NCI-H1694 treated with DMSO at 0.1 percent for 48 hours (cell line): ENCODE results near the gene TAAR1.
"Not testable (repeated sequence)": the region's sequence is repeated elsewhere in the genome, so short reads cannot be mapped to it uniquely, and the experiment has no call there.

ENCODE experiments used
- DNase-seq: peaks from one replicate; lab custom pipeline; 2025; lab: John Stamatoyannopoulos, UW

TAAR1 gene, protein sequence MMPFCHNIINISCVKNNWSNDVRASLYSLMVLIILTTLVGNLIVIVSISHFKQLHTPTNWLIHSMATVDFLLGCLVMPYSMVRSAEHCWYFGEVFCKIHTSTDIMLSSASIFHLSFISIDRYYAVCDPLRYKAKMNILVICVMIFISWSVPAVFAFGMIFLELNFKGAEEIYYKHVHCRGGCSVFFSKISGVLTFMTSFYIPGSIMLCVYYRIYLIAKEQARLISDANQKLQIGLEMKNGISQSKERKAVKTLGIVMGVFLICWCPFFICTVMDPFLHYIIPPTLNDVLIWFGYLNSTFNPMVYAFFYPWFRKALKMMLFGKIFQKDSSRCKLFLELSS

DNA sequence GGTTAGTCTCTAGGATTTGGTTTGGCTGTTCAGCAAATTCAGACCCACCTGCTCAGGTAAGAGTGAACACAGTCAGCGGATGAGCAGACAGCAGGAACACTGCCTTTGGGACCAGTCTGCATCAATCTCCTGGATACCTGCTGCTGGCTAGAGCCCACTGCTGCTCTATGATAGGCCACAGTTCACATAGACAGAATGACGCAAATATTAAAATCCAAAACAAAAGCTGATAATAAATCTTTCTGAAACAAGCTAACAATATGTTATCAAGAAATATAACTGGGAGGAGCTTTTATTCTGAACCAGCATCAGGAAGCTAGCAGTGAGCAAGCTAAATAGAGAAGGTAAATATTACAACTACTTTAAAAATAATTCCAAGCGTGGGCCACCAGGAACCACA is at the start of gene TAAR1:
TAAR1 (minus strand) TSS at position 101 of the 400 bp plus-strand sequence. CDS start 13,179 bp downstream, outside the sequence.
- no peak for DNase-seq

DNA sequence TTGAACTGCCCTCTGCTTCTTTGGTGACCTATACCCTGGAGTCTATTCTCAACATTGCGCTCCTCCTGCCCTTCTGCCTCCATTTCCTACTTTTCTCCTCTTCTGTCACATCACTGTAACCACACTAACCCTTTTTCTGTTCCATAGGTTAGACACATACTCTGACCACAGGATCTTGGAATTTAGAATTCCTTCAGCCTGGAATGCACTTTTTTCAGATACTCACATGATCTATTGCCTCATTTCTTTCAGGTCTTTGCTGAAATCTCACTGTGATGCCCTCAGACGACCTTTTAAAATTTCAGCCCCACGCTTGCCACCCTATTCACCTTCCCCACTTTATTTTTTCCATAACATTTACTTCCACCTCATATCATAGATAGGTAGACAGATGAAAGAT is 49.8 kb upstream of the TAAR1 start:
- DNase-seq: no peak

DNA sequence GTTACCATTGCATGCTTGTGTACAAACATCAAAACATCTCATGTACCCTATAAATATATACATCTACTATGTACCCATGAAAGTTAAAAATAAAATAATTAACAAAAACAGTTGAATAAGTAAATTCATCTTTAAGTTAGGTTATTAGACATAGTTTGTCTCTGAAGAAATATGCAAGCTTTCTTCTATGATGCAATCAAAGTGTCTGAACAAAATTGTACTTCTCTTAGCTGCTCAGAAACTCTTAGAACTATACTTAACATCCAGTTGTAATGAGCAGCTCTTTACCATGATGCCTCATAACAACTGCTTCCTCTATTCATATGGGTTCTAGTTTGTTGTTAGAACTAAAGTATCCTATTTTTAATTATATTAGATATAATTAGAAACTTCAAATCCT is 49.0 kb upstream of the TAAR1 start:
- no peak for DNase-seq

DNA sequence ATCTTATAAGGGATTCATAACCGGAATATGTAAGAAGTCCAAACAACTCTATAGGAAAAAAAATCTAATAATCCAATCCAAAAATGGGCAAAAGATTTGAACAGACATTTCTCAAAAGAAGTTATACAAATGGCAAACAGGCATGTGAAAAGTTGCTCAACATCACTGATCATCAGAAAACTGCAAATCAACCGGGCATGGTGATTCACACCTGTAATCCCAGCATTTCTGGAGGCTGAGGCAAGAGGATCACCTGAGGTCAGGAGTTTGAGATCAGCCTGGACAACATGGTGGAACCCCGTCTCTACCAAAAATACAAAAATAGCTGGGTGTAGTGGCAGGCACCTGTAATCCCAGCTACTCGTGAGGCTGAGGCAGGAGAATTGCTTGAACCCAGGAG is 47.8 kb upstream of the TAAR1 start:
- not testable (repeated sequence) for DNase-seq

DNA sequence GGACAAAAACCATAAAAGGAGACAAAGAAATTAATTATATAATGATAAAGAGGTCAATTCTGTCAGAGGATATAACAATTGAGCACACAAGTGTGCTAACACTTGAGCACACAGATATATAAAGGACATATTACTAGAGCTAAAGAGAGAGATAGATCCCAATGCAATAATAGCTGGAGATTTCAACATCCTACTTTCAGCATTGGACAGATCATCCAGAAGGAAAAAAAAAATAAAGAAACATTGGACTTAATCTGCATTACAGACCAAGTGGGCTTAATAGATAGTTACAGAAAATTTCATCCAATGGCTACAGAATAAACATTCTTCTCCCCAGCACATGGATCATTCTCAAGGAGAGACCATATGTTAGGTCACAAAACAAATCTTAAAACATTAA is 45.0 kb upstream of the TAAR1 start:
- no peak for DNase-seq

DNA sequence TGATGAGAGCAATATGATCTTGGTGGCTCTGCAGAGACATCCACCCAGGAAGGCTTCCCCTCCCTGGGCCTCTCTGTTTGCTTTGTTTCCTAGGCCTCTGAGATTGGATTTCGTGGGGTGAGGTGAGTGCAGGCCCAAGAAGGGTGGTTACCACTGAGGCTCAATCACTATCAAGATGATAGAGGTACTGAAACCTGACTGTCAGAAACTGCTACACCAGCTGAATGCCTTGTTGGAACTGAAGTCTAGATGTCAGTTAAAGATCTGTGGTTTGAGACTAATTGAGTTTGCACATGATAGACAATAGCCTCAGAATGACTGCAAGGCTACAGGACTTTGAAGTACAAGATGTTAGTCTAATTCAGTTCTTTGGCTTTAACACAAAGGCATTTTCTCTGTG is 39.6 kb upstream of the TAAR1 start:
- no peak for DNase-seq

DNA sequence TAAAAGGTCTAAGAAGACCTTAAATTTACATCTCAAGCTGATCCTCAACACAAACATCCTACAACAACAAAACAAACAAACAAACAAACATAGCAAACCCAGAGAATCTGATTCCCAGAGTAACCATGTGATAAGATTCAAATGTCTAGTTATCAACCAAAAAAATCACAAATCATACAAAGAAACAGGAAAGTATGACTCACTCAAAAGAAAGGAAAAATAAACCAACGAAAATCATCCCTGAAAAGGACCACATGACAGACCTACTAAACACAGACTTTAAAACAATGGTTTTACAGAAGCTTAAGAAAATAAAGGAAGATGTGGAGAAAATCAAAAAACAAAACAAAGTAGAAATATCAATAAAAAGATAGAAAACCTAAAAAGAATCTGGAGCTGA is 36.8 kb upstream of the TAAR1 start:
- DNase-seq: no peak

DNA sequence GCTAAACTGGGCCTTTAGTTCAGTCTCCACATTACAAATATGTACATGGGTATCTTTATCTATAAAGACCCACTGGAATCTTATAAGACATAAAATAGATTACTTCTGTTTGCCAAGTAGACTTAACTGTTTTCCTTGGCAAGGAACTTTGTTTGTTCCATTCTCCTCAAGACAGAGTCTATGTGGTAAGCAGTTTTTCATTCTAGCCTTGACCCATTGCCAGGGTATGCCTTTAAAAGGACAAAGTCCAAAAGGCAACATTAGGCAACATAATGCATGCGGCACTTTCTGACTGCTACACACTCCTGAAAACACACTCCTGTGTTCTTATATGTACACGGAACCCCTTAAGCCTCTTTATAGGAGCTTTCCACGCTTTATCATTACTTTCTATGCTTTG is 34.5 kb upstream of the TAAR1 start:
- DNase-seq: no peak

DNA sequence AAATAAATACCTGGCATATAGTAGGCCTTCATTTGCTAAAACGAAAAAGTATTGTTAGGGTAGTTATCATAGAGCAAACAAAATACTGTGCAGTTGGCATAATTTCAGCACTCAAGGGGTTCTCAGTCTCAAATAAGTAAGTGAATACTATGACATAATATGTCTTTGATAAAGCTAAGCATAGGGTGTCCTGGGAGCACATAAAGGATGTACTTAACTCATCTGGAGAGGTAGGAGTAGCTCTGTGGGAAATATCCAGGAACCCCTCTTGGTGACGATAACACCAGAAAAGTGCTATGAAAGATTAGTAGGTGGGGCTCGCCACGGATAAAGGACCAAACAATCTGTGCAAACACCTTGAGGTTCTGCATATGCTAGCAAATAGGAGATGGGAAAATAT is 31.7 kb upstream of the TAAR1 start:
- no peak for DNase-seq

DNA sequence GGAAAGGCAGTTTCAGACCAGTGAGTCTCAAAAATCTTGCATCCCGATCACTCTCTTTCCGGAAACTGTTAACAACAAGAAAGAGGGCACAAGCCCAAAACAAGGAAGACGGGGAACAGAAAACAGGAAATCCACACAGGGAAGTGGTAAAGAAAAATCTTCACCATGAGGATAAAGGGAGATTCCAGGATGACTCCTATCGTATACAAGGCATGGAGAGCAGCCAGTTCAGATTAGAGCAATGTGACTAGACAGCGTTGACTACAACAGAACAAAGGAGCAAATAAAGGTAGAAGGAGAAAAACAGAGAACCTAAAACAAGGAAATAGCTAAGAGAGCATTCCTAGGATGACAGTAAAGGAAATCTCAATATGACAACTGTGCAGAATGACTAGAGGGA is 28.3 kb upstream of the TAAR1 start:
- no peak for DNase-seq

DNA sequence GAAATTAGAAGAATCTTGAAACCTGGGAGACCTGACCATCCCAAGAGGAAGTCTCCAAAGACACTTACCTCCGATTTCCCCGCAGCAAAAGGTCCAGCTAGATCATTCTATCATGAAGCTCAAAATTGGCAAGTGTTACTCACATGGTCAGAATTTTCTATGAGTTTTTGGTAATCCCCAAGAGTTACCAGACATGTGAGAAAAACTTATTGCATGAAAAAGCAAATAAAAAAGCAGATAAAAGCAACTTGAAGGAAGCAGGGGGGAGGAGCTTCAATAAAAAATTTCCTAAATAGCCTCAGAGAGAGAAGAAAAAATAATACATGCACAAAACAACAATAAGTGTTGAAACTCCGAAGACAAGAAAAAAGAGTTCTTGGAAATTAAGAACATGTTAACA is 27.5 kb upstream of the TAAR1 start:
- no peak for DNase-seq

DNA sequence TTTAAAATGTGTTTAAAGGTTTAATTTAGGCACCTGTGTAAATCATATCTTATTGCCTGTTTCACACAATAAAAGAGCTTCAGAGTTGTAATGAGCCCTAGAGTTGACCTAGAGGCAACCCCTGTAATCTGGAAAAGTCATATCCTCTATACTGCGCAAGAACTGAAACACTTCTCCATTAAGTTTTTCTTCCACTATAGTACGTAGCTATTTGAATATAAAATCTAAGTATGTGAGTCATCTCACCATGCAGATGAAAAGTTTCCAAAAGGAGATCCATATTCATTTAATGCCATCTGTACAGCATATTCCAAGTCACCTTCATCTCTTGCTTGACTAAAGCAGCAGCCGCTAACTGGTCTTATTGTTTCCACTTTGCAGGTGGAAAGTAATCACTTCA is 26.0 kb upstream of the TAAR1 start:
- no peak for DNase-seq

DNA sequence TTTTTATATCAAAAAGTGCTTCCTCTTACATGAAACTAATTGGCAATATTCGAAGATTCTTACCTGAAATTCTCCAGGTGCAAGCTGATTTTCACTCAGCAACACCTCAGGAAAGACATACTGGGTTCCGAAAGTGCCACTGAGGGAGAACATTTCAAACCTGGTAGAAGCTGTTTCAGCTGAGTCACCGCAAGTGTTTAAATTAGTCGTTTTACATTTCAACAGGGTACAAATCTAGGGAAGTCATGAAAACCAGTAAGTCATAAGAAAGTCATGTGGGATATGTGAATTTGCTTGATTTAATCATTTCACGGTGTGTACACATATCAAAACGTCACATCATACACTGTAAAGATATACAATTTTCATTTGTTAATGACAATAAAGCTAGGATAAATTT is 25.3 kb upstream of the TAAR1 start:
- DNase-seq: no peak

DNA sequence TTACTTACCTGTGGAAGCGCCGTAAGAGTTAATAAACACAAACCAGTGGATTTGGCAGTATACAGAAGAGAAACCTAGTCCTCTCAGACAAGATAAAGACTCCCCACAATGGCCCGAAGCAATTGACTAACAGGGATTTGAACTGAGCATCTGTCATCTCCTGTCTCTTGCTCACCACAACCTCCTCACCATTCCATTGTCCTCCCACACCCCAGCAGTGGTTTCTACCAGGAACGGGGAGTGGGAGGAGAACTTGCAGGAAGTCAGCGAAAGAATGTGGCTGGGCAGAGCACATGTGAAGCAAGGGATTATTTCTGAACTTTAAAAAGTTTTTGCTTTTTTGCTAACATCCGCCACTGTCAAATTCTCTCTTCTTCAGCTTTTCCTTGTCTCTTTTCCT is 24.6 kb upstream of the TAAR1 start:
- no peak for DNase-seq

DNA sequence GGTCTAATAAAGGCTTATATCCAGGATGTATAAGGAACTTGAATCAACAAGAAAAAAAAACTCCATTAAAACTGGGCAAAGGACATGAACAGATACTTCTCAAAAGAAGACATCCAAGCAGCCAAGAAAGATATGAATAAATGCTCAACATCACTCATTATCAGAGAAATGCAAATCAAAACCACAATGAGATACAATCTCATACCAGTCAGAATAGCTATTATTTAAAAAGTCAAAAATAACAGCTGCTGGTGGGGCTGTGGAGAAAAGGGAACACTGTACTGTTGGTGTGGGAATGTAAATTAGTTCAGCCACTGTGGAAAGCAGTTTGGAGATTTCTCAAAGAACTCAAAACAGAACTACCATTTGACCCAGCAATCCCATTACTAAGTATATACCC is 20.1 kb upstream of the TAAR1 start:
- DNase-seq: not testable (repeated sequence)

DNA sequence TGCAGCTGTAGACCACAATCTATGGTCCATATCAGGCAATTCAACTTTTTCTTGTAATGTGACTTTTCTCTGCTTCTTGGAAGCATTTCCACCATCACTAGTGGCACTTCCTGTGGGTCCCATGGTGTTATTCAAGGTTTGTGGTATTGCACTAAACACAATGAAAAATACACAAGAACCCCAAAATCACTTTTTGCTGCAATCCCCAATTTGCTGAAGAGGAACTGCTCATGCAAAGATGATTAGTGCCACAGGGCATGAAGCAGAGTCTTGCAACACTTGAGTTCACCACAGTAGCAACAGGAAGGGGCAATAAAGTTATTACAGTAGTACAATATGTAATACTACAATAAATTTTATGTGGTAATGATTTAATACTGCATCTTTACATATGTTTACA is 16.8 kb upstream of the TAAR1 start:
- no peak for DNase-seq

DNA sequence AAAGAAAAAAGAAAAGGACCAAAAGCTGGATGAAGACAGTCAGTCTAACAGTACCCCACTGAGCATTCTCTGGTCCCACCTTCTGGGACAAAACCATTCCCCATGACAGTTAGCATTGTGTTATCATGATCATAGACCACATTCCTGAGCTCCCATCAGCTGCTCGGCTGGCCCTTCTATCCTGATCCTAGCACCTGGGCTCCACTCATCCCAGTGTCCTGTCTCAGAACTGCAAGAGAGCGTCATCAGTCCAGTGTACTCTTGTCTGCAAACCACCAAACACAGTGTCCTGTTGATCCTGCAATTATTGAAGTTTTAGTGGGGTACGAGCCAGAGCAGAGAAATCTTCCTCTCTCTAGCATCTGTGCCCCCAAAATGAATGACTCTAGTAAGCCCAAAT is 16.0 kb upstream of the TAAR1 start:
- no peak for DNase-seq

DNA sequence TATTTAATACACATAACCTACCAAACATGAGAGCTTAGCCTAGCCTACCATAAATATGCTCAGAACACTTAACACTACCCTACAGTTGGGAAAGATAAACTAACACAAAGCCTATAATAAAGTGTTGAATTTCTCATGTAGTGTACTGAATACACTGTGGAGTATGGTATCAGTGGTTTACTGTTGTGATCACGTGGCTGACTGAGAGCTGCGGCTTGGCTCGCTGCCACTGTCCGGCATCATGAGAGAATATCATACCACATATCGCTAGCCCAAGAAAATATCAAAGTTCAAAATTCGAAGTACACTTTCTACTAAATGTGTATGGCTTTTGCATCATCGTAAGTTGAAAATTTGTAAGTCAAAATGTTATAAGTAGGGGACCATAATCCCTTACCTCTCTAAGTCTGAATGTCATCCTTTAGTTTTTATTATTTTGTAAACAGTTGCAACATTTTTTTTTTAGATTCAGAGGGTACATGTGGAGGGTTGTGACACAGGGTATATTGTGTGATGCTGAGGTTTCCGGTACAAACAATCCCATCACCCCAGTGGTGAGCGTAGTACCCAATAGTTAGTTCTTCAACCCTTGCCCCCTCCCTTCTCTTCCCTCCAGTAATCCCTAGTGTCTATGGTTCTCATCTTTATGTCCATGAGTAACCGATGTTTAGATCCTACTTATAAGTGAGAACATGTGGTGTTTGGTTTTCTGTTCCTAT is 14.6 kb upstream of the TAAR1 start:
- no peak for DNase-seq

DNA sequence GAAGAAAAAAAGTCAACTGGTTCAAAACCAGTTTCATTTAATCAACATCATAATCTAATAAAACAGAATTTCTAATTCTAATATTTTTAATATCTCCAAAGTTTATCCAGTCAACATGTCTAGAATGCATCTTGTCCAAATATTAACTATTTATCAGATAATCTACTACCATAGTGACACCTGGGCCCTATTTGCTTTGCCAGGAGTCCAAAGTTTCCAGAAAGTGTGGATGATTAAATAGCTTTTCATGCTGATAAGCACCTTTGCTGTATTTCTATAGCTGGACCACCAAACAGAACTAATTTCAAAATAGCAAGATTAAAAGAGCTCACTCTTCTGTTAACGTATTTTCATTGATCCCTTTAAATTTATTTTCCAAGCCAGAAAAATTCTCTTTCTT is 12.3 kb upstream of the TAAR1 start:
- DNase-seq: no peak

DNA sequence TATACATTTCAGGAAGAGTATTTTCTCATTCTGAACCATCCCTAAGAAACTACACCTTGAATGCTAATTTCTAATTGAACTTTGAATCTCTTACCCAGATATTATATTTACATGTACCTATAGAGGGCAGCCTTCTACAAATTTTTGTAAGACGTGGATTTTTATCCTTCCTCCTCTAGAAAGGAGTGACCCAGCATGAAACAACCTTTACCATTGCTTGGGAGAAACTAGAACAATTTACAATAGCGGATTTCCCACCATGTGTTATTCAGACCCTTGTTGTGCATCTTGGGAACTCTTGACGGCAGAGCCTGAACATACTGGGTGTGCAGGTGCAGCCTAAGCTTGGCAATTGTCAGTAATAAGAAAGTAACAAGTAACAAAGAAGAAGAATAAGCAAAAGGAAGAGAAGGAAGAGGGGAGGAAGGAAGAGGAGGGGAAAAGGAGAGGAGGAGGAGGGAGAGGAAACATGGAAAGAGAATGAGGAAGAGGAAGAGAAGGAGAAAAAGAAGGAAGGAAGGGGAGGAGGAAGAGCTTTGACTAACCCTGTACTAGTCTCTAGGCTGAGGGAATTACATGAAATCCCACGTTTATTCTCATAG is 10.8 kb upstream of the TAAR1 start:
- DNase-seq: no peak

DNA sequence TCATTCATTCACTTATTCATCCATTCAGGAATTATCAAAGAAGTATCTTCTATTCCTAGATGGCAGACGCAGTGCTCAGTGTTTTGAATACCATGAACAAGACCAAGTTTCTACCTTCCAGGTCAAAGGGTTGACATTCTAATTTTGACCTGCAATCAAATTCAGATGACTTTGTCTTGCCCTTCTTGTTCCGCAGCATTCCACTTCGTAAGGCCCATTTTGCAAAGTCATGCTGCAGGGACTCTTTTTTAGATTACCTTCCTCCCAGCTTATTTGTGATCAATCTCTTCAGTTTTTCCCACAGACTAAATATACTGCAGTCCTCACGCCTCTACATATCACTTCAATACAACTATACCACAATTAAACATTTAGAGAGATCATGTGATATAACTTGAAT is 7.1 kb upstream of the TAAR1 start:
- DNase-seq: no peak

DNA sequence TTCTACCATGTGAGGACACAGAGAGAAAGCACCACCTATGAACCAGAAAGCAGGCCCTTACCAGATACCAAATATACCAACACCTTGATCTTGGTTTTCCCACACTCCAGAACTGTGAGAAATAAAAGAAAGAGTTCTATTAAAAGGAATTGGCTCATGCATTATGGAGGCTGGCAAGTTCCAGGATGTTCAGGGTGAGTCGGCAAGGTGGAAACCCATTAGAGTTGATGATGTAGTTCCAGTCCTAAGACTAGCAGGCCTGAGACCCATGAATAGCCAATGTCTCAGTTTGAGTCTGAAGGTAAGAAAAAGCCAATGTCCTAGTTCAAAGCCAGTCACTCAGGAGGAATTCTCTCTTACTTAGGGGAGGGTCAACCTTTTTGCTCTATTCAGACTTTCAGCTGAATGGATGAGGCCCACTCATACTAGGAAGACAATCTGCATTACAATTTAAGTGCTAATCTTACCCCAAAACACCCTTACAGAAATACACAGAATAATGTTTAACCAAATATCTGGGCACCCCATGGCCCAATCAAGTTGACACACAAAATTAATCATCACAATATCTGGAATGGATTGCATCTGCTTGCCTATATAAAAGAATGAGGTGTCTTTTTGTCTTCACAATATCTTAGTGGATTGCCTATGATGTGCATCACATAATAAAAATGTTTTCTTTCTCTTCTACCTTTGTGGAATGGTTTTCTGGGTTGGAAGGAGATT is 5.5 kb upstream of the TAAR1 start:
- DNase-seq: no peak

DNA sequence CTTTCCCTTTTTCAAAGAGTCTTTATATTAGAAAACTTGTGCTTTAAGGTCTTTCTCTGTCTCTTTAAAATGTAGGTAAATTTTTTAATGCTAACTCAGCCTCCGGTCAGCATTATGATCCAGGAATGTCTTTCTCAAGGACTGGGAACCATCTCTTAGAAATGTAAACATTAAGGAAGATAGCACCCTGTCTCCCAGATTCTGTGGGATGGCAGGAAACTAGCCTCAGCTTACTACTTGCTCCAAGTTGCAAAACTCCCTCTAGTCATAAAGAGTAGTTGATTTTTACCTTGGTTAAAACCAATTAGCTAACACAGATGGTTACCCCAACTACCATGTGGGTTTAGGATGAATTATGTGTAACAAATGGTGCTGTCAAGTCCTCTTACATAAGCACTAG is 4.7 kb upstream of the TAAR1 start:
- DNase-seq: no peak
